Endothelial cell of umbilical vein (primary cell): ENCODE measurements around the gene KRTAP10-2. TPM values are rescaled to one million over a fixed set of nuclear protein-coding genes. Genes with fewer than 3 reads are reported as not detected.

Source experiments
- BruUV-seq: library from RNA; stranded (reverse); fragments of 400-500 nt; replicated peaks from 2 replicates; lab custom pipeline; 2021; lab: Mats Ljungman, UMichigan
- CTCF ChIA-PET: fragments of 300-600, 350-600 bp; sonication (Branson Sonifier 250); formaldehyde crosslinking; loops from one replicate; lab custom pipeline; 2021; ENCODE audit warnings: antibody characterized with exemption, inconsistent platforms; lab: Charles Lee
- POLR2A ChIA-PET: fragments of 300-600, 350-600 bp; sonication (Branson Sonifier 250); formaldehyde crosslinking; loops from one replicate; lab custom pipeline; 2021; ENCODE audit warnings: antibody characterized with exemption, inconsistent platforms; lab: Charles Lee
- DNase-seq: peaks from one replicate; pipeline ENCODE4 v3.0.0-alpha.2; 2011; ENCODE audit warnings: low read depth, low spot score
- FAIRE-seq: peaks from 2 replicates; lab custom pipeline; 2011; peaks lifted over from hg19 to GRCh38; lab: Jason Lieb, UNC
- H2AFZ ChIP-seq: 2 replicates; pipeline ENCODE4 v1.6.0; 2012; ENCODE audit warnings: low read depth, low read length, control low read depth, inconsistent platforms
- H3K27ac ChIP-seq: 2 replicates; pipeline ENCODE4 v1.5.1; 2011; ENCODE audit warnings: low read depth, mild to moderate bottlenecking, control low read depth, low read length, moderate library complexity; ENCODE audit not compliant: insufficient read depth
- H3K27me3 ChIP-seq, 2 experiments: 2 replicates each; pipeline versions ENCODE4 v1.6.0 to v1.6.1; 2011; ENCODE audit warnings: low read length in 2 of 2, mixed read lengths in 1 of 2; ENCODE audit not compliant: control insufficient read depth in 2 of 2, insufficient read depth in 2 of 2
- H3K36me3 ChIP-seq, 2 experiments: 2 replicates in 1 of 2; 3 replicates in 1 of 2; pipeline ENCODE4 v1.5.1; 2011; ENCODE audit warnings: low read length in 2 of 2, mild to moderate bottlenecking in 1 of 2, moderate library complexity in 1 of 2; ENCODE audit not compliant: control insufficient read depth in 2 of 2, insufficient read depth in 2 of 2; ENCODE audit errors: extremely low read depth in 1 of 2
- H3K4me1 ChIP-seq: 3 replicates; pipeline ENCODE4 v1.5.1; 2011; ENCODE audit warnings: mild to moderate bottlenecking, low read length; ENCODE audit not compliant: control insufficient read depth, insufficient read depth; ENCODE audit errors: extremely low read depth
- H3K4me2 ChIP-seq: 2 replicates; pipeline ENCODE4 v1.6.1; 2011; ENCODE audit warnings: low read length, control low read depth, mixed read lengths; ENCODE audit not compliant: insufficient read depth
- H3K4me3 ChIP-seq, 3 experiments: fragments of 200-600 bp in 1 of 3; sonication (generic), shearing (Covaris generic) in 1 of 3; replicated peaks in 1 of 3; 2 replicates each; pipeline ENCODE4 v1.5.1; 2011 to 2016; ENCODE audit warnings: control low read depth in 3 of 3, low read length in 3 of 3, mild to moderate bottlenecking in 2 of 3, inconsistent platforms in 1 of 3, low read depth in 1 of 3, moderate library complexity in 1 of 3; ENCODE audit not compliant: insufficient read depth in 1 of 3
- H3K79me2 ChIP-seq: 2 replicates; pipeline ENCODE4 v1.6.0; 2012; ENCODE audit warnings: low read length, inconsistent platforms; ENCODE audit not compliant: control insufficient read depth, insufficient read depth
- H3K9ac ChIP-seq: replicated peaks from 2 replicates; pipeline ENCODE3; 2011; ENCODE audit warnings: low read length, control low read depth; ENCODE audit not compliant: insufficient read depth; ENCODE audit errors: extremely low read depth
- H3K9me1 ChIP-seq: replicated peaks from 3 replicates; pipeline ENCODE4 v1.6.0; 2011; ENCODE audit warnings: mild to moderate bottlenecking, low read length; ENCODE audit not compliant: control insufficient read depth, insufficient read depth; ENCODE audit errors: extremely low read depth
- H3K9me3 ChIP-seq: replicated peaks from 2 replicates; pipeline ENCODE4 v1.5.1; 2012; ENCODE audit warnings: low read length, inconsistent platforms; ENCODE audit not compliant: control insufficient read depth, insufficient read depth
- H4K20me1 ChIP-seq: replicated peaks from 2 replicates; pipeline ENCODE3; 2011; ENCODE audit warnings: mild to moderate bottlenecking, low read length; ENCODE audit not compliant: control insufficient read depth, insufficient read depth; ENCODE audit errors: extremely low read depth
- EZH2 ChIP-seq: IDR thresholded peaks from 2 replicates; pipeline ENCODE4 v1.6.1; 2012; ENCODE audit warnings: borderline replicate concordance, low read depth, mild to moderate bottlenecking, moderate library complexity, low read length, inconsistent platforms; ENCODE audit not compliant: severe bottlenecking
- FOS ChIP-seq: IDR thresholded peaks from 2 replicates; pipeline ENCODE4 v1.6.1; 2011; ENCODE audit warnings: mild to moderate bottlenecking, low read length, moderate library complexity, borderline replicate concordance; ENCODE audit not compliant: insufficient read depth
- GATA2 ChIP-seq: IDR thresholded peaks from 2 replicates; pipeline ENCODE4 v1.7.0; 2011; ENCODE audit warnings: low read depth, mild to moderate bottlenecking, moderate library complexity, mixed read lengths, low read length; ENCODE audit not compliant: insufficient read length, insufficient read depth
- JUN ChIP-seq: IDR thresholded peaks from 2 replicates; pipeline ENCODE4 v1.6.1; 2011; ENCODE audit warnings: borderline replicate concordance, low read depth; ENCODE audit not compliant: insufficient read length, insufficient read depth
- MYC ChIP-seq: IDR thresholded peaks from one replicate; pipeline ENCODE4 v1.6.1; 2011; ENCODE audit warnings: mild to moderate bottlenecking, low read depth, low read length
- POLR2A ChIP-seq: IDR thresholded peaks from 2 replicates; pipeline ENCODE4 v1.6.1; 2012; ENCODE audit warnings: low read depth, mild to moderate bottlenecking, control low read depth, low read length
- POLR2AphosphoS5 ChIP-seq: IDR thresholded peaks from 2 replicates; pipeline ENCODE4 v1.6.1; 2012; ENCODE audit warnings: low read depth, mild to moderate bottlenecking, control low read depth, low read length, moderate library complexity; ENCODE audit not compliant: insufficient read depth
- dilution Hi-C: fragments of 300-500 bp; cut with MboI; formaldehyde crosslinking; loops from one replicate; pipeline ENCODE4 v1.15.0; 2019; ENCODE audit warnings: low sequenced_read_pairs; ENCODE audit not compliant: extremely low pct_ligation_motif_present
- intact Hi-C: fragments of 100-400 bp; cut with micrococcal nuclease; formaldehyde crosslinking; loops from one replicate; pipeline ENCODE4 v1.10.0; 2022
- polyA plus RNA-seq, 4 experiments: library from polyadenylated mRNA; depleted of rRNA in 3 of 4; stranded (reverse) in 3 of 4; unstranded in 1 of 4; fragments of >200 nt; gene quantifications; 2 replicates each; pipeline versions ENCODE4 v1.2.1 to v1.2.3, GENCODE V29; 2011 to 2012; ENCODE audit warnings: missing spikeins in 1 of 4
- total RNA-seq: library from RNA; stranded (reverse); gene quantifications from 2 replicates; pipeline ENCODE4 v1.2.3, GENCODE V29; 2021
- TF ChIP-seq, protein P1 (sequence below), 2 donors: IDR thresholded peaks; 1 replicate in 1 of 2; 2 replicates in 1 of 2; pipeline ENCODE4 v1.5.1; 2011; ENCODE audit warnings: low read length in 2 of 2, mild to moderate bottlenecking in 2 of 2, moderate library complexity in 2 of 2, control low read depth in 1 of 2, inconsistent platforms in 1 of 2, low read depth in 1 of 2; ENCODE audit not compliant: insufficient read depth in 1 of 2; ENCODE audit errors: extremely low read depth in 1 of 2
- TF ChIP-seq, protein P2 (sequence below): IDR thresholded peaks from 2 replicates; pipeline ENCODE4 v1.6.1; 2011; ENCODE audit not compliant: insufficient read depth, insufficient read length

Gene KRTAP10-2
- total and polyA plus RNA-seq, 2 donors (not counting 3 experiments of a cell fraction or from before 2014, with no cell fraction given) = not detected

DNA sequence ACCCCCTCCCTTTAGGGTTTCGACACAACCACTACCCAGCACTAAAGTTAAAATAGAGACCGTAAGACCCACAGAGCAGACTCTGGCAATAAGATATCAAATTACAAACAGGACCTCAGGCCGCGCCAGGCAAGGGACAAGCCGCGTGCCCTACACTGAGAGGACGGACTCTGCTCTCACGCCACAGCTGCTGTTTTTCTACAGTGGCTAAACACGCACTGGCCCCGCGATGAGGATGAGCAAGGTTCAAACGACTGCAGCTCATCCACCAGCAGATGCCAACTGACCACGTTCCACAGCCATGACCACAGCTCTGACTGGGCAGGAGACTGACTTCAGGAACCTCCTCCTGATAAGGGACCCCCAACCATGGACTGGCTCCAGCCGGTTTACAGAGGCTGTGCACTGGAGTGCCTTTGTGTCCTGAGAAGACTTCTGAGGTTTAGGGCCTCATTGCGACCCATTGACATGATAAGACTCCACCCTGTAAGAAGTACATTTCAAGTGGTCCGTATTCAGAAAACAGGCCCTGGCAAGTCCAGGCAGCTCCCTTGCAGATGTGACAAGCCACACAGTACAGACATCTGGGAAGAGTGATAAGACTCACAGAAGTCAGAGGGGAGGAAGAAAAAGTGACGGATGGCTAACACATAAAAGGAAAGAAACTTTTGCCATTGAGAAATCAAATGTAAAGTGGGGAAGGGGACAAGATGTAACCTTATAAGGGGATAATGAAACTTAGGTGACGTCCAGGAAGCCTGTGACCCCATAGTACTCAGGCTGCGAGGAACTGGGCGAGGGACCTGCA, 42.5 kb upstream of the KRTAP10-2 start:
- CTCF ChIA-PET = no interaction called here
- no peak for FAIRE-seq

More for the DNA sequence above, 42.5 kb upstream of the KRTAP10-2 start:
- no peaks in the 10 kb centered on the region for H3K9me3 ChIP-seq
- H3K9ac ChIP-seq = no peak overlapping the region
- H3K4me3 ChIP-seq = no peak overlapping the region
- H3K4me1 ChIP-seq = no peaks in the 10 kb centered on the region
- POLR2A ChIA-PET = no interaction called here
- no peaks in the 10 kb centered on the region for H3K9me1 ChIP-seq
- no peaks in the 10 kb centered on the region for H4K20me1 ChIP-seq
- no peaks in the 10 kb centered on the region for H3K36me3 ChIP-seq
- no peak for DNase-seq
- TF ChIP-seq GATA2 = no peak
- no peak for TF ChIP-seq MYC
- TF ChIP-seq JUN = no peak
- TF ChIP-seq, protein P1, sequence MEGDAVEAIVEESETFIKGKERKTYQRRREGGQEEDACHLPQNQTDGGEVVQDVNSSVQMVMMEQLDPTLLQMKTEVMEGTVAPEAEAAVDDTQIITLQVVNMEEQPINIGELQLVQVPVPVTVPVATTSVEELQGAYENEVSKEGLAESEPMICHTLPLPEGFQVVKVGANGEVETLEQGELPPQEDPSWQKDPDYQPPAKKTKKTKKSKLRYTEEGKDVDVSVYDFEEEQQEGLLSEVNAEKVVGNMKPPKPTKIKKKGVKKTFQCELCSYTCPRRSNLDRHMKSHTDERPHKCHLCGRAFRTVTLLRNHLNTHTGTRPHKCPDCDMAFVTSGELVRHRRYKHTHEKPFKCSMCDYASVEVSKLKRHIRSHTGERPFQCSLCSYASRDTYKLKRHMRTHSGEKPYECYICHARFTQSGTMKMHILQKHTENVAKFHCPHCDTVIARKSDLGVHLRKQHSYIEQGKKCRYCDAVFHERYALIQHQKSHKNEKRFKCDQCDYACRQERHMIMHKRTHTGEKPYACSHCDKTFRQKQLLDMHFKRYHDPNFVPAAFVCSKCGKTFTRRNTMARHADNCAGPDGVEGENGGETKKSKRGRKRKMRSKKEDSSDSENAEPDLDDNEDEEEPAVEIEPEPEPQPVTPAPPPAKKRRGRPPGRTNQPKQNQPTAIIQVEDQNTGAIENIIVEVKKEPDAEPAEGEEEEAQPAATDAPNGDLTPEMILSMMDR (IDR thresholded peaks at IDR 0.05; ENCODE audit: extremely low read depth in 1 of 2, insufficient read depth in 1 of 2, low read depth in 1 of 2, low read length in 2 of 2) = no peak
- TF ChIP-seq FOS = no peak
- TF ChIP-seq, protein P2, sequence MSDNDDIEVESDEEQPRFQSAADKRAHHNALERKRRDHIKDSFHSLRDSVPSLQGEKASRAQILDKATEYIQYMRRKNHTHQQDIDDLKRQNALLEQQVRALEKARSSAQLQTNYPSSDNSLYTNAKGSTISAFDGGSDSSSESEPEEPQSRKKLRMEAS = no peak
- no peak for TF ChIP-seq EZH2
- TF ChIP-seq POLR2A = no peak
- TF ChIP-seq POLR2AphosphoS5 = no peak
- H3K79me2 ChIP-seq = no peaks in the 10 kb centered on the region
- no TSS peak for BruUV-seq
- intact Hi-C loops = no loop called here
- H3K27me3 ChIP-seq = peaks cover 0 to 2% of the 10 kb centered on the region in 2 experiments
- no peak overlapping the region for H3K4me2 ChIP-seq
- dilution Hi-C loops = no loop called here
- no peak overlapping the region for H2AFZ ChIP-seq
- H3K27ac ChIP-seq = no peak overlapping the region
